Stimulated activated memory B cell treated with anti-CD40 and anti-IgM and Interleukin-4, amounts not matched to agents 10 μg/mL and 1 μg/mL and 100 μg/mL, for 72 hours (primary cell): ENCODE data around the gene GNB1.
"Not testable (repeated sequence)": the region's sequence is repeated elsewhere in the genome, so short reads cannot be mapped to it uniquely, and the experiment has no call there.

Experiments
- ATAC-seq: fragments of 150-1000 bp; cut with Tn5 transposase; 2 replicates; pipeline ENCODE4 v1.10.0; 2021
- H3K27ac Mint-ChIP-seq: one replicate; pipeline ENCODE4 v1.8.0; 2022; ENCODE audit warnings: mild to moderate bottlenecking, mixed read lengths
- H3K27me3 Mint-ChIP-seq: one replicate; pipeline ENCODE4 v1.8.0; 2022; ENCODE audit warnings: mixed read lengths
- H3K36me3 Mint-ChIP-seq: one replicate; pipeline ENCODE4 v1.8.0; 2022; ENCODE audit warnings: mixed read lengths
- H3K4me1 Mint-ChIP-seq: one replicate; pipeline ENCODE4 v1.8.0; 2022; ENCODE audit warnings: mixed read lengths
- H3K4me3 Mint-ChIP-seq: one replicate; pipeline ENCODE4 v1.8.0; 2022; ENCODE audit warnings: mild to moderate bottlenecking, moderate library complexity, mixed read lengths
- H3K9me3 Mint-ChIP-seq: one replicate; pipeline ENCODE4 v1.8.0; 2022; ENCODE audit warnings: mixed read lengths

GNB1 gene

DNA sequence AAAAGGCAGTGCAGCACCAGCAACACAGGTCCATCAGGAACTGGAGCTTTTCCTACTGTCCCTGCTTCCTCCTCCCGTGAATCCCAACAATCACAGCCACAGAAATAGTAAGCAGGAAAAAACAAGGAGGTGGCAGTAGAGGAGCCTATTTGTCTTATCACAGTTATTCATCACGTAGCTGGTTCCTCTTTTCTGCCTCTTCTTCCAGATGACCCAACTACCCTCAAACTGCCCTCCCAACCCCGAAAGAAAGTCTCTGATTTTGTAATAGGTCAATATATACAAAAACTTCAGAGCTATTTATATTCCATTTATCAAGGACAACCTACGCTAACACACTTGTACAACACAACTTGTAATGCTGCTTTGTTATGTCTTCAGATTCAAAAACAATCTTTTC lies 21.4 kb downstream of the GNB1 start:
- Mint-ChIP-seq H3K9me3 (no peaks in the 10 kb centered on the region), H3K27me3 (no peaks in the 10 kb centered on the region), H3K27ac (peak overlapping the region; percentile 25), H3K36me3 (peaks cover 39% of the 10 kb centered on the region), H3K4me3 (no peak overlapping the region), H3K4me1 (peaks cover 78% of the 10 kb centered on the region)
- ATAC-seq, result peak; percentile 70

DNA sequence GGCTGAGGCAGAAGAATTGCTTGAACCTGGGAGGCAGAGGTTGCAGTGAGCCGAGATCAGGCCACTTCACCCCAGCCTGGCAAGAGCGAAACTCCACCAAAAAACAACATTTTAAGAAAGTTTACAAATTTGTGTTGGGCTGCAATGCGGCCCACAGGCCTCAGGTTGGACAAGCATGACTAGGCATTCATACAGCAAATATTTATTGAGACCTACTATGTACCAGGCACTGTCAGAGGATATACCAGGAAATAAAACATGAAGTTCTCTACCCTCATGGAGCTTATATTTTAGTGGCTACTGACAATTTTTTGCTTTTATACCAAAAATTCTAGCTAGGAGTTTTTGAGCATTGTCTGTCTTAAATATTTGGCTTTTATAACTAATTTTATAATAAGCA lies 23.7 kb downstream of the GNB1 start:
- Mint-ChIP-seq H3K4me1 (peaks cover 78% of the 10 kb centered on the region), H3K27me3 (no peaks in the 10 kb centered on the region), H3K4me3 (no peak overlapping the region), H3K27ac (no peak overlapping the region), H3K36me3 (peaks cover 22% of the 10 kb centered on the region), H3K9me3 (no peaks in the 10 kb centered on the region)
- no peak for ATAC-seq

DNA sequence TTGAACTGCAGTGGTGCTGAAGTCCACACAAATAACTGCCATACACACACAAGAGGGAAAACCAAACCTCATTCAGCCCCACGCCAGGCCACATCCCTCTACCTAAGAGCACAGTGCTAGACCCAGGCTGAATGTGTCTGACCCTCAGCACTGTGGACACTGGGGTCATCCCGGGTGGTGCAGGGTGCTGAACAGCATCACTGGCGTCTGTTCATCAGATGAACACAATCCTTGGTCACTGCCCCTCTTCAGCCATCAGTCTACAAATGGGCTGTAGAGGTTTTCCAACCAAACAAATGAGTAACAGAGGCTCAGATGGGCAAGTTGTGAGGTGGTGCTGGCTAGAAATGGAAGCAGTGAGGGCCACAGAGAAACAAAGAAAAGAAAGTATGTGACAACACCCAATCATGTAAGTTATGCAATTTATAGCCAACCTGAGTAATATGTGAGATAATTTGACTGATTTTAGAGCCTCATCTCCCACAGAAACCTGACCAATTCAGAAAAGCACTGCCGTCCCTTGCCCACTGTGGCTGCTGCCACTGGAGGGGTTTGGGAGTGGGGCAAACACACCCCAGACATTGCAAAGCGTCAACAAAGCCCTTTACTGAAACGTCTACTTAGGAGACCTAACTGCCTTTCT lies 27.9 kb downstream of the GNB1 start:
- H3K27me3 Mint-ChIP-seq, result no peaks in the 10 kb centered on the region
- H3K4me1 Mint-ChIP-seq, result peaks cover 80% of the 10 kb centered on the region
- H3K4me3 Mint-ChIP-seq, result no peak overlapping the region
- H3K36me3 Mint-ChIP-seq, result peaks cover 5% of the 10 kb centered on the region
- ATAC-seq, result no peak
- peak overlapping the region; percentile 50 for H3K27ac Mint-ChIP-seq
- H3K9me3 Mint-ChIP-seq, result no peaks in the 10 kb centered on the region

DNA sequence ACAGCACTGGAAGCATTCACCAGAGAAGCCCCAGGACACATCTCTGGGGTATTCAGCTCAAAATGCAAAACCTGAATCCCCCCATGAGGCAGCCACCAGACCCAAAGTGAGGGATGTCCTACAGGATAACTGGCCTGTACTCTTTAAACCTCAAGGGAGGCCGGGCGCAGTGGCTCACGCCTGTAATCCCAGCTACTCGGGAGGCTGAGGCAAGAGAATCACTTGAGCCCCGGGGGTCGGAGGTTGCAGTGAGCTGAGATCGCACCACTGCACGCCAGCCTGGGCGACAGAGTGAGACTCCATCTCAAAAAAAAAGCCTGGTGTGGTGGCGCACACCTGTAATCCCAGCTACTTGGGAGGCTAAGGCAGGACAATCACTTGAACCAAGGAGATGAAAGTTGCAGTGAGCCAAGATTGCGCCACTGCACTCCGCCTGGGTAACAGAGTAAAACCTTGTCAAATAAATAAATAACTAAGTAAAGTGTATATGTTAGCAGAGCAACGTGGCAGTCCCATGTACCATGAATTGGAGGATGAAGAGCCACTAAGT lies 29.1 kb downstream of the GNB1 start:
- not testable (repeated sequence) for ATAC-seq, H3K36me3 Mint-ChIP-seq, H3K4me3 Mint-ChIP-seq, H3K27me3 Mint-ChIP-seq, H3K9me3 Mint-ChIP-seq
- H3K4me1 Mint-ChIP-seq, result peaks cover 85% of the 10 kb centered on the region
- peak overlapping the region; percentile 42 for H3K27ac Mint-ChIP-seq

DNA sequence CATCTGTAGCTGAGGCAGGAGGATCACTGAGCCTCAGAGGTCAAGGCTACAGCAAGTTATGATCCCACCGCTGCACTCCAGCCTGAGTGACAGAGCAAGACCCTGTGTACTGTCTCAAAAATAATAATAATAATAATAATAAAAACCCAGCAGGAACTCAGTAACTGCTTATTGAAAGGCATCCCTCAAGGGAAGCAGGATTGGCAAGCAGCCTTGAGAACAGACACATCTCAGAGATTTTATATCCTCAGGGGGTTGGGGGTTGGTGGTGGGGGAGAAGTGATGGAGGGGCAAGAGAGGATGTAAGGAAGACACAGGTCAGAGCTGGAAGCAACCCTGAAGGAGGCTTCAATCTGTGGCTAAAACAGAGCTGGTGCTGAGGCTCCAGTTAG lies 29.6 kb downstream of the GNB1 start:
- Mint-ChIP-seq H3K9me3 (no peaks in the 10 kb centered on the region), H3K4me1 (peaks cover 85% of the 10 kb centered on the region), H3K36me3 (no peaks in the 10 kb centered on the region), H3K4me3 (no peak overlapping the region), H3K27me3 (no peaks in the 10 kb centered on the region), H3K27ac (peak overlapping the region; percentile 42)
- ATAC-seq, result no peak

DNA sequence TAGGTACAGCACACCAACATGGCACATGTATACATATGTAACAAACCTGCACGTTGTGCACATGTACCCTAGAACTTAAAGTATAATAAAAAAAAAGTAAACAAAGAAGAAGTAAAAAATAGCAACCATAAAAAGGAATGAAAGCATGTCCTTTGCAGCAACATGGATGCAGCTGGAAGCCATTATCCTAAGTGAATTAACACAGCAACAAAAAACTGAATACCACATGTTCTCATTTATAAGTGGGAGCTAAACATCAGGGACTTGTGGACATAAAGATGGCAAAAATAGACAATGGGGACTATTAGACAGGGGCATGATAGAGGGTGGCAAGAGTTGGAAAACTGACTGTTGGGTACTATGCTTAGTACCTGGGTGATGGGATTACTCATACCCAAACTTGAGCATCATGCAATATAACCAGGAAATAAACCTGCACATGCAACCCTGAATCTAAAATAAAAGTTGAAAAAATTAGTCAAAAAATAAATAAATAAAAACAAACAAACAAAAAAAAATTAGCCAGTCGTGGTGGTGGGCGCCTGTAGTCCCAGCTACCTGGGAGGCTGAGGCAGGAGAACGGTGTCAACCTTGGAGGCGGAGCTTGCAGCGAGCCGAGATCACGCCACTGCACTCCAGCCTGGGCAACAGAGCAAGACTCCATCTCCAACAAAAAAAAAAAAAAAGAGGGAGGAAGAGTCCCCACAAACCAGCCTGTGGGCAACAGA lies 30.8 kb downstream of the GNB1 start:
- Mint-ChIP-seq H3K27ac (peak overlapping the region; percentile 42), H3K4me1 (peaks cover 92% of the 10 kb centered on the region)
- H3K4me3 Mint-ChIP-seq, H3K9me3 Mint-ChIP-seq, ATAC-seq, H3K36me3 Mint-ChIP-seq, H3K27me3 Mint-ChIP-seq: not testable (repeated sequence)

DNA sequence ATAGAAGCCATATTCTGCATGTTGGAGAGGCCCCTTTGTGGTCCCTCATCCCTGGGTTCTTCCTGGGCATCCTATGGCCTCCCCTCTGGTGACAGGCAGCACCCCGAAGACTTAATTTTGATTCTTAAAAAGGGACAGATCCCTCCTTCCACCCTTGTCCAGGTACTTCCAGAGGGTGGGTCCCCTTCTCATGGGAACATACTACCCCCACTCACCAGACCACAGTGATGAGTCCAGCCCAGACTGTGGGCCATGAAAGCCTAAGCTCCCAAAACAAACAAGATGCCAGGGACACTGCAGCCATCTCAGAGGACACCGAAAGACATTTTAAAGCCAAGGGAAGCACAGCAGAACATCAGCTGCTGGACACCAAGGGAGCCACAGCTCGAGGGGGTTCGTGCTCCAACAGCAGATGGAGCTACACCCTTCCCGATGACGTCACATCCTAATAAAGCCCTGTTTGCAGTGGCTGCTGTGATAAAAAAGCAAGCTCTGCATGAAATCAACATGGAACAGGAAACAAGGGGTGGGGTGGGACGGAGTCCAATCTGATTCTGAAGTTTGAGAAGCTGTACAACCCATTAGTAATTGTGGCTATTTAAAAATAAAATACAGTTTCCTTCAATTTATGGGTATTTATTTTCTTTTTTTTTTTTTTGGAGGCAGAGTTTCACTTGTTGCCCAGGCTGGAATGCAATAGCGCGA lies 32.4 kb downstream of the GNB1 start:
- H3K27me3 Mint-ChIP-seq, result no peaks in the 10 kb centered on the region
- peaks cover 93% of the 10 kb centered on the region for H3K4me1 Mint-ChIP-seq
- peak overlapping the region; percentile 37 for H3K27ac Mint-ChIP-seq
- H3K4me3 Mint-ChIP-seq, result no peak overlapping the region
- ATAC-seq, result no peak
- H3K9me3 Mint-ChIP-seq, result no peaks in the 10 kb centered on the region
- no peaks in the 10 kb centered on the region for H3K36me3 Mint-ChIP-seq

DNA sequence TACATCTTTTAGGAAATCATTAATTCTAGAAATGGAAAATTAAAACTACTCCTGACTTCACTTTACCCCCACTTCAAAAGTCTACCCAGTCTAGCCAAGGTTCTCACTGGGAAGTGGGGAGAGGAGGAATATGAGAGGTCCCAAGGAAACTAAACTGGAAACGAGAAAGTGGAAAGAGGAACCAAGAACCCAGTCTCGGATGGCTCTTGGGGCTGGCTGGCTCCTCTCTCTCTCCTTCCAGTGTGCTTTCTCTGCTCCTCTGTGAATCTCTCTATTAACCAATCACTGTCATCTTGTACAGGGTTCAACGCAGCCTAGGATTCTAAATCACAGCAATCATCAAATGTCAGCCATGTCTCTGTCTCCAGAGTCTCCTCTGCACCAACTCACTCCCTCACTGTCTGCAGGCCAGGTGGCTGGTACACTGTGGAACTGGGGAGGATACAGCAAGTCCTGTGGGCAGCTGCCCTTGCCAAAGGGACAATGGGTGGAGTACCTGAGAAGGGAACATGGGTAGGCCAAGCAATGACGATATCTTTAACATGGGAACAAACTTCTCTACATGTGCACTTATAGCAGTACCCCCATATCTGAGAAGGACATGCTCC lies 33.7 kb downstream of the GNB1 start:
- Mint-ChIP-seq H3K9me3 (no peaks in the 10 kb centered on the region), H3K36me3 (peaks cover 11% of the 10 kb centered on the region), H3K27ac (peak overlapping the region; percentile 7), H3K27me3 (no peaks in the 10 kb centered on the region), H3K4me1 (peaks cover 91% of the 10 kb centered on the region), H3K4me3 (no peak overlapping the region)
- ATAC-seq, result peak; percentile 58

DNA sequence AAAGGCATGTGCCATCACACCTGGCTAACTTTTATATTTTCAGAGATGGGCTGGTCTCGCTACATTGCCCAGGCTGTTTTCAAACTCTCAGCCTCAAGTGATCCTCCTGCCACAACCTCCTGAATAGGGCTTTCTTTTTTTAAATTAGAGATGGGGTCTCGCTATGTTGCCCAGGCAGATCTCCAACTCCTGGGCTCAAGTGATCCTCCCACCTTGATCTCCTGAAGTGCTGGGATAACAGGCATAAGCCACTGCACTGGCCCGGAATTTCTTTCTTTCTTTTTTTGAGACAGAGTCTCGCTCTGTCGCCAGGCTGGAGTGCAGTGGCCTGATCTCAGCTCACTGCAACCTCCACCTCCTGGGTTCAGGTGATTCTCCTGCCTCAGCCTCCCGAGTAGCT lies 34.7 kb downstream of the GNB1 start:
- not testable (repeated sequence) for ATAC-seq, H3K27me3 Mint-ChIP-seq, H3K4me3 Mint-ChIP-seq, H3K9me3 Mint-ChIP-seq, H3K27ac Mint-ChIP-seq
- Mint-ChIP-seq H3K36me3 (peaks cover 11% of the 10 kb centered on the region), H3K4me1 (peaks cover 85% of the 10 kb centered on the region)

DNA sequence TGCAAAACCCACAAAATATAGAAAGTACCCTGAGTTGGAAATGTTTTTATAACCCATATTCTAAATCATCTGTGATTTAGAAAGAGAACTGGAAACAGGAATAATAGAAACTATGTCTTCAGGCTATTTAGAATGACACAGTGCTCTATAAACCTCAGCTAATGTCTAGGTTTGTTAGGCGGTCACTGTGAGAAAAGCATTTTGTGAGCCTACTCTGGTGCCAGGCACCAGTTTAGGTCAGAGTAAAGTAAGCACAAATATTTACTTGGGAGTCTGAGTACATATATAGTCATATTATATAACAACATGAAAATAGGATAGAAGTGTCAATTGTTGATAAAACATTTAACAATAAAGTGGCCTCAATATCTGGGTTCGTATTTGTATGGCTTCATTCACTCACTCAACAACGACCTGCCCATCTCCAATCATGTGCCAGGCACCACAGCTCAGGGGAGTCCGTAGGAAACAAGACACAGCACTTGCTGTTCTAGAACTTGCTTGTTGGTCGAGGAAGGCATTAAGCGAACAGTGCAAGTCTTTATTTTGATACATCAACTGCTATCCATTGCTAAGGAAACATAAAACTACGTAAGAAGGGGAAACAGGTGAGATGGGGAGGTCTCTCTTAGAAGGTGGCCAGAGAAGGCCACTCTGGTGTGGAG lies 37.2 kb downstream of the GNB1 start:
- peaks cover 24% of the 10 kb centered on the region for H3K36me3 Mint-ChIP-seq
- no peak overlapping the region for H3K4me3 Mint-ChIP-seq
- no peak overlapping the region for H3K27ac Mint-ChIP-seq
- no peaks in the 10 kb centered on the region for H3K9me3 Mint-ChIP-seq
- ATAC-seq, result no peak
- peaks cover 85% of the 10 kb centered on the region for H3K4me1 Mint-ChIP-seq
- no peaks in the 10 kb centered on the region for H3K27me3 Mint-ChIP-seq

DNA sequence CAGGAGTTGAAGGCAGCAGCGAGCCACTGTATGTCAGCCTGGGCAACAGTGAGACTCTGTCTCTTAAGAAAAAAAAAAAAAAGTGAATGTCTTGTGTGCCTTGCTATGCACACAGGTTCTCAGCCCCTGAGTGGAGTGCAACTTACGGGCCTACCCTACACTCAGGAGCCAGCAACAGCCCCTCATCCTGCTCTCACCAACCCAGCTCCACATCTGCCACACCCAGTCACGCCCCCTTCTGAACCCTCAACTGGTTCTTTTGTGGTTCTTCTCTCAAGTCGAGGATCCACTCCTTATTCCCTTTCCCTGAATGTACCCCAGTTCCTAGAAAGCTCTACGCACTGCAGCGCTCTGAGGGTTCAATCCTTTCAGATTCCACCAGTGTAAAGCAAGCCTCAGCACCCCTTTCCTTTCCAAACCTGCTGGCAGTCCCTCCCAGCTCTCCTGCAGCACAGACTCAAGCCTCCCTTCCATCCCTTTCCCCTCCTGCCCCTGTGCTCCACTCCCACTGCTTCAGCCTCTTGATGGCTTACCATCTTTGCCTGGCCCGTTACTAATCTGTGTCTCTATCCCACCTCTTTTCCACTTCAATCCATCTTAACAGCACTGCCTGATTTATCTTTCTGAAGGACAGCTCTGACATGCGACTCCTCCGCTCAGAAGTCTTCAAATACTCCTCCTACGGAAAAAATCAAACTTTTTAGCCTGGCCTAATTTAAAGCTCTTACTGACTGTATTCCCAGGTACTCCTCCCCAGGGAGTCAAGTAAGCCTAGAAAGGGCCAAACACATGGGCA lies 38.1 kb downstream of the GNB1 start:
- Mint-ChIP-seq H3K27ac (no peak overlapping the region), H3K4me1 (peaks cover 85% of the 10 kb centered on the region), H3K9me3 (no peaks in the 10 kb centered on the region), H3K4me3 (no peak overlapping the region), H3K27me3 (no peaks in the 10 kb centered on the region), H3K36me3 (peaks cover 24% of the 10 kb centered on the region)
- ATAC-seq, result no peak

DNA sequence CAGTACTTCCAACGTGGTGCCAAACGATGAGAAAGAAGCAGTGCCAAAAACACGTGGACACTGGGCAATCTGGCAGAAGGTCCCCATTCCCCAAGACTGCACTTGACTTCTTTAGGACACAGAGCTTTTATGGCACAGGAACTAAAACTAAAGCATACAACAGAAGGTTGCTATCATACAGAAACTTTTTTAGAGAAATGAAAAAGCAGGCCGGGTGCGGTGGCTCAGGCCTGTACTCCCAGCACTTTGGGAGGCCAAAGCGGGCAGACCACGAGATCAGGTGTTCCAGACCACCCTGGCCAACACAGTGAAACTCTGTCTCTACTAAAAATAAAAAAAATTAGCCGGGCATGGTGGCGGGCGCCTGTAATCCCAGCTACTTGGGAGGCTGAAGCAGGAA lies 43.0 kb downstream of the GNB1 start:
- peaks cover 30% of the 10 kb centered on the region for H3K36me3 Mint-ChIP-seq
- H3K27ac Mint-ChIP-seq, result peak overlapping the region; percentile 76
- H3K9me3 Mint-ChIP-seq, result no peaks in the 10 kb centered on the region
- no peaks in the 10 kb centered on the region for H3K27me3 Mint-ChIP-seq
- peaks cover 77% of the 10 kb centered on the region for H3K4me1 Mint-ChIP-seq
- peak; percentile 92 for ATAC-seq
- H3K4me3 Mint-ChIP-seq, result peak overlapping the region; percentile 15

DNA sequence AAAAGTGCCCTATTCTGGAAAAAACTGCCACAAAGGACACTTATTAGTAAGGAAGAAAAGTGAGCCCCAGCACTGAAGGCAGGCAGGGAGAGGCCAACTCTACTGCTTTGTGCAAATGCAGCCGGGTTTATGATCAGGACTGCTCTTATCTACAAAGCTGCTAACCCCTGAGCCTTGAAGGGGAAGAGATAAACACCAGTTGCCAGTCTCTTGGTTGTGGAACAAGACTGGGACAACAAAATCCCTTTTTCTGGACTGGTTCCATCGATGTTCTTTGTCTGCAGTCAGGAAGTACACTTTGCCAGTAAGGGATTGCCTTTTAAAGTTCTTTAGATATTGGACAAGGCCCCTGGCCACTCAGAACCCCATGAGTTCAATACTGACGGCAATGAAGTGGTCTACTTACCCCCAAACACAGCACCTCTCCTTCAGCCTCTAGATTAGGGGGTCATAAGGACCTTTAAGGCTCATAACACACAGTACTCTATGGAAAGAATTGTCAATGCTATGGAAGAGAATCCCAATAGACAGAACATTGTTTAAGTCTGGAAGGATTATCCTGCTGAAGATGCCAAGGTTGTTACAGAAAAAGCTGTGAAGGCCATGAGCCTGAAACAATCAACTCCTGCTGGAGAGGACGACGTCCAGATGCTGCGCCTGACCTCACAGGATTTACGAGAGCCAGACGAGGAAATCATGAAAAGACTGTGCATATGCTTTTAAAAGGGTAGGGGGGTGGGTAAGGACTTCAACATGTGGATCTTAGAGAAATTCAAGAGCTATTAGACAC lies 43.6 kb downstream of the GNB1 start:
- no peaks in the 10 kb centered on the region for H3K27me3 Mint-ChIP-seq
- H3K36me3 Mint-ChIP-seq, result peaks cover 25% of the 10 kb centered on the region
- peak overlapping the region; percentile 15 for H3K4me3 Mint-ChIP-seq
- peak overlapping the region; percentile 76 for H3K27ac Mint-ChIP-seq
- no peaks in the 10 kb centered on the region for H3K9me3 Mint-ChIP-seq
- H3K4me1 Mint-ChIP-seq, result peaks cover 78% of the 10 kb centered on the region
- ATAC-seq, result no peak
